Common myeloid progenitor, CD34-positive (primary cell): ENCODE results near the gene GABBR1. TPM values are rescaled to one million over a fixed set of nuclear protein-coding genes. Genes with fewer than 3 reads are reported as not detected.

Source experiments
- CTCF ChIA-PET: fragments of 350-600 bp; sonication (Branson Sonifier 250); formaldehyde crosslinking; loops from one replicate; lab custom pipeline; 2021; ENCODE audit warnings: antibody characterized with exemption; lab: Charles Lee
- POLR2A ChIA-PET: fragments of 350-600 bp; sonication (Branson Sonifier 250); formaldehyde crosslinking; loops from one replicate; lab custom pipeline; 2021; ENCODE audit warnings: antibody characterized with exemption; lab: Charles Lee
- DNase-seq, 3 donors: peaks; one replicate each; pipeline versions ENCODE4 v3.0.0 to v3.0.0-alpha.2; 2013
- H3K27ac ChIP-seq, 2 experiments: 1 replicate in 1 of 2; 2 replicates in 1 of 2; pipeline ENCODE4 v1.7.0; 2013; ENCODE audit warnings: inconsistent platforms in 2 of 2, low read length in 2 of 2, mild to moderate bottlenecking in 2 of 2, low read depth in 1 of 2, moderate library complexity in 1 of 2; ENCODE audit not compliant: severe bottlenecking in 2 of 2, insufficient read depth in 1 of 2, poor library complexity in 1 of 2
- H3K27me3 ChIP-seq, 5 experiments: replicated peaks in 2 of 5; 1 replicate in 3 of 5; 2 replicates in 2 of 5; pipeline versions ENCODE4 v1.6.1 to v1.7.0; 2013; ENCODE audit warnings: low read length in 4 of 5, mild to moderate bottlenecking in 2 of 5, moderate library complexity in 2 of 5, inconsistent platforms in 1 of 5; ENCODE audit not compliant: insufficient read depth in 5 of 5, control insufficient read depth in 4 of 5
- H3K36me3 ChIP-seq, 4 experiments: 1 replicate in 2 of 4; 2 replicates in 2 of 4; pipeline versions ENCODE4 v1.6.1 to v1.7.0; 2013; ENCODE audit warnings: low read length in 3 of 4, control low read depth in 1 of 4, mild to moderate bottlenecking in 1 of 4; ENCODE audit not compliant: control insufficient read depth in 4 of 4, insufficient read depth in 4 of 4
- H3K4me1 ChIP-seq, 4 experiments: 1 replicate in 3 of 4; 2 replicates in 1 of 4; pipeline versions ENCODE4 v1.6.1 to v1.7.1; 2013; ENCODE audit warnings: low read length in 3 of 4, mild to moderate bottlenecking in 3 of 4, control low read depth in 1 of 4, inconsistent platforms in 1 of 4, moderate library complexity in 1 of 4; ENCODE audit not compliant: control insufficient read depth in 4 of 4, insufficient read depth in 4 of 4; ENCODE audit errors: control extremely low read depth in 1 of 4
- H3K4me3 ChIP-seq, 7 experiments: 1 replicate in 4 of 7; 2 replicates in 3 of 7; pipeline versions ENCODE4 v1.5.1 to v1.7.0; 2013; ENCODE audit warnings: mild to moderate bottlenecking in 7 of 7, low read length in 6 of 7, moderate library complexity in 6 of 7, inconsistent platforms in 2 of 7, low read depth in 2 of 7, control low read depth in 1 of 7; ENCODE audit not compliant: insufficient read depth in 4 of 7, control insufficient read depth in 1 of 7; ENCODE audit errors: extremely low read depth in 1 of 7
- H3K9me3 ChIP-seq, 5 experiments: 1 replicate in 4 of 5; 2 replicates in 1 of 5; pipeline versions ENCODE4 v1.6.1 to v1.7.1; 2013; ENCODE audit warnings: low read length in 4 of 5, mild to moderate bottlenecking in 2 of 5, inconsistent platforms in 1 of 5, low read depth in 1 of 5, moderate library complexity in 1 of 5; ENCODE audit not compliant: control insufficient read depth in 4 of 5, insufficient read depth in 2 of 5; ENCODE audit errors: control extremely low read depth in 1 of 5
- WGBS: methylation state at CpG from one replicate; pipeline ENCODE4 v1.1.5; 2013; ENCODE audit not compliant: insufficient coverage; 5-methylcytosine and 5-hydroxymethylcytosine counted together
- polyA plus RNA-seq: library from polyadenylated mRNA; unstranded; fragments of 120-200 nt; gene quantifications from one replicate; pipeline ENCODE4 v1.2.1, GENCODE V29; 2013

Gene GABBR1
- 43.2 TPM for polyA plus RNA-seq

- DNase-seq: peak; percentile 57 to 76 (median 65)
- peak within 1 kb of the TSS in 1 of 2 experiments; percentile 34 for H3K27ac ChIP-seq
- H3K9me3 ChIP-seq: no peaks in the 10 kb centered on the region
- CTCF ChIA-PET: interaction anchor here (1.0 to 1.8 kb wide), 4 partner anchors 14 to 23 kb away, joined by 3 to 11 read pairs (median 6); no protein-coding TSS in a partner anchor
- POLR2A ChIA-PET: interaction anchor here (0.6 to 0.8 kb wide), 3 partner anchors 17 to 825 kb away, joined by 3 to 5 read pairs (median 4); no protein-coding TSS in a partner anchor
- H3K27me3 ChIP-seq: peaks cover 0 to 26% (median 0%) of the 10 kb centered on the region in 5 experiments
- peak within 1 kb of the TSS; percentile 44 to 82 (median 64) for H3K4me3 ChIP-seq
- 0% methylated on average over 34 of the region's 57 CpGs for WGBS
- H3K4me1 ChIP-seq: peaks cover 6 to 43% (median 27%) of the 10 kb centered on the region in 4 experiments
- no peaks in the 10 kb centered on the region for H3K36me3 ChIP-seq
Measured at GRCh38 chr6:29632789-29633533, at the start of gene GABBR1. GABBR1 (minus strand) TSS chr6:29633183; CDS start chr6:29632385, 798 bp downstream.

GRCh38 chr6:29681811-29682210 lies 48.8 kb upstream of the GABBR1 start:
- DNase-seq: no peak
- CTCF ChIA-PET: interaction anchor here (1.6 to 2.1 kb wide), 2 partner anchors 15 to 30 kb away, joined by 3 to 6 read pairs; no protein-coding TSS in a partner anchor
- Histone ChIP-seq H3K27me3 (peaks cover 0 to 5% (median 0%) of the 10 kb centered on the region in 5 experiments), H3K36me3 (no peaks in the 10 kb centered on the region), H3K4me3 (no peak overlapping the region), H3K4me1 (peaks cover 0 to 10% (median 5%) of the 10 kb centered on the region in 4 experiments), H3K27ac (no peak overlapping the region), H3K9me3 (no peaks in the 10 kb centered on the region)
- POLR2A ChIA-PET: no interaction called here
- 94% methylated on average over 5 of the region's 8 CpGs for WGBS

- CTCF ChIA-PET: no interaction called here
- no peak for DNase-seq
- Histone ChIP-seq H3K4me1 (peaks cover 0 to 14% (median 7%) of the 10 kb centered on the region in 4 experiments), H3K9me3 (no peaks in the 10 kb centered on the region), H3K4me3 (peak within 1 kb of the TSS in 3 of 7 experiments; percentile 17 to 79 (median 52)), H3K36me3 (no peaks in the 10 kb centered on the region), H3K27me3 (peaks cover 0 to 5% (median 0%) of the 10 kb centered on the region in 5 experiments), H3K27ac (no peak within 1 kb of the TSS)
- POLR2A ChIA-PET: no interaction called here
- WGBS: 37% methylated on average over 30 of the region's 31 CpGs
Measured at GRCh38 chr6:29680904-29681303, 47.9 kb upstream of the GABBR1 start, which contains the start of gene ZFP57. ZFP57 (minus strand) TSS chr6:29681152; CDS start chr6:29677003, 4,149 bp downstream.

GRCh38 chr6:29680416-29680815 lies 47.4 kb upstream of the GABBR1 start:
- 65% methylated on average over 23 of the region's 24 CpGs for WGBS

GRCh38 chr6:29679962-29680361 lies 47.0 kb upstream of the GABBR1 start:
- ChIA-PET CTCF (interaction anchor here (2.0 kb wide), 1 partner anchor 30 kb away, joined by 7 read pairs; no protein-coding TSS in a partner anchor), POLR2A (no interaction called here)
- no peak overlapping the region for H3K27ac ChIP-seq
- H3K9me3 ChIP-seq: no peaks in the 10 kb centered on the region
- H3K4me3 ChIP-seq: peak overlapping the region in 1 of 7 experiments; percentile 79
- no peaks in the 10 kb centered on the region for H3K36me3 ChIP-seq
- DNase-seq: peak in 2 of 3 donors; percentile 30 to 45
- 46% methylated on average over 11 of the region's 13 CpGs for WGBS
- H3K27me3 ChIP-seq: peaks cover 0 to 5% (median 0%) of the 10 kb centered on the region in 5 experiments
- peaks cover 0 to 14% (median 7%) of the 10 kb centered on the region in 4 experiments for H3K4me1 ChIP-seq

More at GRCh38 chr6:29680416-29680815, 47.4 kb upstream of the GABBR1 start:
- Histone ChIP-seq H3K9me3 (no peaks in the 10 kb centered on the region), H3K27ac (no peak overlapping the region), H3K27me3 (peaks cover 0 to 5% (median 0%) of the 10 kb centered on the region in 5 experiments), H3K4me1 (peaks cover 0 to 14% (median 7%) of the 10 kb centered on the region in 4 experiments), H3K4me3 (peak overlapping the region in 3 of 7 experiments; percentile 17 to 79 (median 52)), H3K36me3 (no peaks in the 10 kb centered on the region)
- POLR2A ChIA-PET: no interaction called here
- CTCF ChIA-PET: no interaction called here
- DNase-seq: peak in 2 of 3 donors; percentile 48 to 62

- POLR2A ChIA-PET: no interaction called here
- CTCF ChIA-PET: interaction anchor here (1.3 to 2.0 kb wide), 4 partner anchors 24 to 28 kb away, joined by 3 to 7 read pairs (median 4); no protein-coding TSS in a partner anchor
- Histone ChIP-seq H3K27me3 (peaks cover 0 to 5% (median 0%) of the 10 kb centered on the region in 5 experiments), H3K27ac (no peak overlapping the region), H3K36me3 (peaks cover 0 to 3% (median 0%) of the 10 kb centered on the region in 4 experiments), H3K9me3 (peaks cover 0 to 1% (median 0%) of the 10 kb centered on the region in 5 experiments), H3K4me1 (peaks cover 0 to 14% (median 7%) of the 10 kb centered on the region in 4 experiments), H3K4me3 (no peak overlapping the region)
- 80% methylated on average over 2 of the region's 5 CpGs for WGBS
- peak in 1 of 3 donors; percentile 4 for DNase-seq
Measured at GRCh38 chr6:29678114-29678513, 45.1 kb upstream of the GABBR1 start.
